ENCODE results near the gene JADE2. TPM values are rescaled to one million over a fixed set of nuclear protein-coding genes. Genes with fewer than 3 reads are reported as not detected.

The JADE2 gene
- total RNA-seq, 1 donor from 2014 or later, result 10.8 TPM

DNA sequence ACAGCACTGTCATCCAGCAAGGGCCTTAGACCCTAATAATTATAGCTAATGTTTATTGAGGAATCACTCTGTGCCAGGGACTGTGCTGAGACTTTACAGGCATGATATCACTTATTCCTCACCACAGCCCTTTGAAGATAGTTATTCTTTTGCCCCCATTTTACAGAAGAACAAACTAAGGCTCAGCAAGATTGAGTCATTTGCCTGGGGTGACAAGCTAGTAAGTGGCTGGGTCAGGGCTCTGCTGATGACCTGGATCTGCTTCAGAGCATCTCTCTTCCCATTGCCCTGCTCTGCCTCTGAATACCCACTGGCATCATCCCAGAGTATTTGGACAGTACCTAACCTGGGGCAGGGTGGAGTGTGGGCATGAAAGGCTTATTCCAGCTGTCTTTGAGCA is 11.8 kb downstream of the JADE2 start:
- Mint-ChIP-seq H3K4me3 (no peak overlapping the region), H3K36me3 (no peaks in the 10 kb centered on the region), H3K27me3 (no peaks in the 10 kb centered on the region), H3K9me3 (no peaks in the 10 kb centered on the region), H3K27ac (no peak overlapping the region), H3K4me1 (ENCODE audit: unreplicated experiment) (no peaks in the 10 kb centered on the region)
- TF ChIP-seq, protein P1, sequence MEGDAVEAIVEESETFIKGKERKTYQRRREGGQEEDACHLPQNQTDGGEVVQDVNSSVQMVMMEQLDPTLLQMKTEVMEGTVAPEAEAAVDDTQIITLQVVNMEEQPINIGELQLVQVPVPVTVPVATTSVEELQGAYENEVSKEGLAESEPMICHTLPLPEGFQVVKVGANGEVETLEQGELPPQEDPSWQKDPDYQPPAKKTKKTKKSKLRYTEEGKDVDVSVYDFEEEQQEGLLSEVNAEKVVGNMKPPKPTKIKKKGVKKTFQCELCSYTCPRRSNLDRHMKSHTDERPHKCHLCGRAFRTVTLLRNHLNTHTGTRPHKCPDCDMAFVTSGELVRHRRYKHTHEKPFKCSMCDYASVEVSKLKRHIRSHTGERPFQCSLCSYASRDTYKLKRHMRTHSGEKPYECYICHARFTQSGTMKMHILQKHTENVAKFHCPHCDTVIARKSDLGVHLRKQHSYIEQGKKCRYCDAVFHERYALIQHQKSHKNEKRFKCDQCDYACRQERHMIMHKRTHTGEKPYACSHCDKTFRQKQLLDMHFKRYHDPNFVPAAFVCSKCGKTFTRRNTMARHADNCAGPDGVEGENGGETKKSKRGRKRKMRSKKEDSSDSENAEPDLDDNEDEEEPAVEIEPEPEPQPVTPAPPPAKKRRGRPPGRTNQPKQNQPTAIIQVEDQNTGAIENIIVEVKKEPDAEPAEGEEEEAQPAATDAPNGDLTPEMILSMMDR (conservative IDR thresholded peaks at IDR 0.05), result no peak
- no peak for DNase-seq (ENCODE audit: extremely low spot score, unreplicated experiment)

DNA sequence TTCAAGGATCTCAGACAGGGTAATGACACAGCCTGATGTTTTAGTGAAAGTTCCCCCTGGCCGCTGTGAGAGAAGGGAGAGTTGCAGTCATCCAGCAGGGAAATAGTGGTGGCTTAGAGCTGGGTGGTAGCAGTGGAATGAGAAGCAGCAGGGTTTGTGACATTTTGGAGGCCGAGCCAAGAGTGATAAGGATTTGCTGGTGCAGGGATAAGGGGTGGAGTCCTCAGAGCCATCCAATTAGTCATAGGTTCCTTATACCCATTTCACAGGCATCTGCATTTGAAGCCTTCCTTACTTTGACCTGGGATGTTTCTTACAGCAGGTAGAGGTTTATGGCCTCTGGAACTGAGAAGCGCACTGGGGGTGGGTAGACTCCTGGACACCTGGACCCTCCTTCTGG is 12.8 kb downstream of the JADE2 start:
- Mint-ChIP-seq H3K27ac (no peak overlapping the region), H3K9me3 (no peaks in the 10 kb centered on the region), H3K4me3 (no peak overlapping the region), H3K4me1 (ENCODE audit: unreplicated experiment) (no peaks in the 10 kb centered on the region), H3K27me3 (no peaks in the 10 kb centered on the region), H3K36me3 (no peaks in the 10 kb centered on the region)
- TF ChIP-seq, protein P1 (conservative IDR thresholded peaks at IDR 0.05), result no peak
- DNase-seq (ENCODE audit: extremely low spot score, unreplicated experiment), result no peak

DNA sequence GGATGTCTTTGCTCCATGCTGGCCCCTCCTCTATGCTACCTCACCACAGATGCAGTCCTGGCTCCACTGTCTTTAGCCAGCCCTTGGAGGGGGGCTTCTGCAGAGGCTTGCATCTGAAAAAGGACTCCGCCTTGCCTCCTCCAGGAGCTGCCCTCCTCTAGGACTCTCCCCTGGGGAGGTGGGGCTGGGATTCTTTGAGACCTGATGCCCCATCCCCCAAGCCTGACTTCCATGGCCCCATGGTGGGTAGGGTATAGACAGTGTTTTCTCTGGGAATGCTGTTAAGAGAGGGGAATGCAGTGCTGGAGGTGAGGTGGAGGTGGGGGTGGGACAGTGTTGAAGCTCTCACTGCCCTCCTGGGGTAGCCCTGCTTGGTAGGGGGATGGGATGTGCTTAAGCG is 14.3 kb downstream of the JADE2 start:
- no peak overlapping the region for H3K27ac Mint-ChIP-seq
- H3K4me1 Mint-ChIP-seq (ENCODE audit: unreplicated experiment), result peaks cover 1% of the 10 kb centered on the region
- no peaks in the 10 kb centered on the region for H3K36me3 Mint-ChIP-seq
- no peak for DNase-seq (ENCODE audit: extremely low spot score, unreplicated experiment)
- no peaks in the 10 kb centered on the region for H3K9me3 Mint-ChIP-seq
- no peak overlapping the region for H3K4me3 Mint-ChIP-seq
- H3K27me3 Mint-ChIP-seq, result no peaks in the 10 kb centered on the region
- TF ChIP-seq, protein P1 (conservative IDR thresholded peaks at IDR 0.05), result no peak

GRCh38 chr5:134540747-134541733 is 15.6 kb downstream of the JADE2 start:
- no peak for DNase-seq (ENCODE audit: extremely low spot score, unreplicated experiment)
- TF ChIP-seq, protein P1 (conservative IDR thresholded peaks at IDR 0.05), result no peak
- Mint-ChIP-seq H3K4me1 (ENCODE audit: unreplicated experiment) (peaks cover 6% of the 10 kb centered on the region), H3K27ac (no peak overlapping the region), H3K4me3 (no peak overlapping the region), H3K9me3 (no peaks in the 10 kb centered on the region), H3K36me3 (no peaks in the 10 kb centered on the region), H3K27me3 (no peaks in the 10 kb centered on the region)

GRCh38 chr5:134541736-134542376 is 16.4 kb downstream of the JADE2 start:
- peak; percentile 78 for DNase-seq (ENCODE audit: extremely low spot score, unreplicated experiment)
- Mint-ChIP-seq H3K4me1 (ENCODE audit: unreplicated experiment) (peaks cover 7% of the 10 kb centered on the region), H3K4me3 (no peak overlapping the region), H3K36me3 (no peaks in the 10 kb centered on the region), H3K27ac (no peak overlapping the region), H3K27me3 (no peaks in the 10 kb centered on the region), H3K9me3 (no peaks in the 10 kb centered on the region)
- TF ChIP-seq, protein P1 (conservative IDR thresholded peaks at IDR 0.05), result no peak
